PC-9 (cell line): Measurements from ENCODE around the gene JAG1. TPM values are rescaled to one million over a fixed set of nuclear protein-coding genes. Genes with fewer than 3 reads are reported as not detected.

Experiments
- BruUV-seq: library from RNA; stranded (reverse); fragments of 400-500 nt; replicated peaks from 2 replicates; lab custom pipeline; 2021; lab: Mats Ljungman, UMichigan
- CTCF ChIA-PET: fragments of 300-600 bp; sonication (Branson Sonifier 250); formaldehyde crosslinking; loops from one replicate; lab custom pipeline; 2022; ENCODE audit warnings: antibody characterized with exemption; lab: Charles Lee
- POLR2A ChIA-PET: fragments of 300-600 bp; sonication (Branson Sonifier 250); formaldehyde crosslinking; loops from one replicate; lab custom pipeline; 2022; ENCODE audit warnings: antibody characterized with exemption; ENCODE audit not compliant: unreplicated experiment; lab: Charles Lee
- DNase-seq, 2 experiments: peaks; one replicate each; pipeline versions ENCODE4 v3.0.0 to v3.0.0-alpha.2; 2015 to 2022; ENCODE audit warnings: mixed read lengths in 1 of 2
- H2AFZ ChIP-seq: fragments of 200-600 bp; sonication (generic); 2 replicates; pipeline ENCODE4 v1.8.1; 2017; ENCODE audit warnings: antibody characterized with exemption
- H3F3A ChIP-seq: fragments of 200-600 bp; sonication (generic); 2 replicates; pipeline ENCODE4 v1.8.1; 2017; ENCODE audit warnings: antibody characterized with exemption, mild to moderate bottlenecking, low read depth; ENCODE audit not compliant: insufficient read depth
- H3K27ac ChIP-seq: fragments of 200-600 bp; sonication (generic); 2 replicates; pipeline ENCODE4 v1.6.1; 2016; ENCODE audit warnings: mixed run types
- H3K27me3 ChIP-seq: fragments of 200-600 bp; sonication (generic); 2 replicates; pipeline ENCODE4 v1.6.1; 2016; ENCODE audit warnings: low read depth, mixed run types; ENCODE audit not compliant: insufficient read depth
- H3K36me3 ChIP-seq: fragments of 200-600 bp; sonication (generic); 2 replicates; pipeline ENCODE4 v1.6.1; 2016; ENCODE audit warnings: low read depth, mixed run types
- H3K4me1 ChIP-seq: fragments of 200-600 bp; sonication (generic); replicated peaks from 2 replicates; pipeline ENCODE4 v1.6.1; 2016; ENCODE audit warnings: mixed run types; ENCODE audit not compliant: insufficient read depth
- H3K4me2 ChIP-seq: fragments of 200-600 bp; sonication (generic); 2 replicates; pipeline ENCODE4 v1.6.1; 2017; ENCODE audit warnings: mixed run types
- H3K4me3 ChIP-seq: fragments of 200-600 bp; sonication (generic); 2 replicates; pipeline ENCODE4 v1.6.1; 2016; ENCODE audit warnings: mixed run types
- H3K79me2 ChIP-seq: fragments of 200-600 bp; sonication (generic); 2 replicates; pipeline ENCODE4 v1.6.1; 2017; ENCODE audit warnings: low read depth, mixed run types
- H3K9me2 ChIP-seq: fragments of 200-600 bp; sonication (generic); 2 replicates; pipeline ENCODE4 v1.8.1; 2017; ENCODE audit warnings: mild to moderate bottlenecking; ENCODE audit not compliant: insufficient read depth
- H3K9me3 ChIP-seq: fragments of 200-600 bp; sonication (generic); 2 replicates; pipeline ENCODE4 v1.8.1; 2016; ENCODE audit warnings: low read depth; ENCODE audit not compliant: insufficient read depth
- H4K20me1 ChIP-seq: fragments of 200-600 bp; sonication (generic); 2 replicates; pipeline ENCODE4 v1.8.1; 2017; ENCODE audit not compliant: insufficient read depth
- CTCF ChIP-seq: fragments of 200-600 bp; sonication (generic); conservative IDR thresholded peaks from 2 replicates; pipeline ENCODE4 v1.6.1; 2017; ENCODE audit warnings: mixed run types, antibody characterized with exemption, mild to moderate bottlenecking, moderate library complexity
- EZH2 ChIP-seq: fragments of 200-600 bp; sonication (generic); IDR thresholded peaks from 2 replicates; pipeline ENCODE4 v1.8.0; 2017; ENCODE audit warnings: antibody characterized with exemption, low read depth
- intact Hi-C: fragments of 100-400 bp; cut with micrococcal nuclease; formaldehyde crosslinking; loops from one replicate; pipeline ENCODE4 v1.10.0; 2022; ENCODE audit not compliant: unreplicated experiment
- total RNA-seq: library from RNA; stranded (reverse); gene quantifications from 2 replicates; pipeline ENCODE4 v1.2.3, GENCODE V29; 2021

JAG1 gene
- total RNA-seq, 1 experiment from 2014 or later: 42.9 TPM

- no peaks in the 10 kb centered on the region for H3K79me2 ChIP-seq
- H3K27me3 ChIP-seq: no peaks in the 10 kb centered on the region
- no peak for TF ChIP-seq EZH2
- no peak for TF ChIP-seq CTCF
- H3K27ac ChIP-seq: no peak overlapping the region
- no peak overlapping the region for H3K4me2 ChIP-seq
- H3F3A ChIP-seq: no peaks in the 10 kb centered on the region
- ChIA-PET CTCF (no interaction called here), POLR2A (no interaction called here)
- no peaks in the 10 kb centered on the region for H3K36me3 ChIP-seq
- no peaks in the 10 kb centered on the region for H3K9me3 ChIP-seq
- no peak overlapping the region for H3K4me3 ChIP-seq
- no TSS peak for BruUV-seq
- intact Hi-C loops: no loop called here
- DNase-seq: no peak
- no peaks in the 10 kb centered on the region for H4K20me1 ChIP-seq
- no peaks in the 10 kb centered on the region for H3K4me1 ChIP-seq
- no peaks in the 10 kb centered on the region for H3K9me2 ChIP-seq
- H2AFZ ChIP-seq: no peak overlapping the region
Measured at GRCh38 chr20:10686356-10687133, 12.7 kb upstream of the JAG1 start.

DNA sequence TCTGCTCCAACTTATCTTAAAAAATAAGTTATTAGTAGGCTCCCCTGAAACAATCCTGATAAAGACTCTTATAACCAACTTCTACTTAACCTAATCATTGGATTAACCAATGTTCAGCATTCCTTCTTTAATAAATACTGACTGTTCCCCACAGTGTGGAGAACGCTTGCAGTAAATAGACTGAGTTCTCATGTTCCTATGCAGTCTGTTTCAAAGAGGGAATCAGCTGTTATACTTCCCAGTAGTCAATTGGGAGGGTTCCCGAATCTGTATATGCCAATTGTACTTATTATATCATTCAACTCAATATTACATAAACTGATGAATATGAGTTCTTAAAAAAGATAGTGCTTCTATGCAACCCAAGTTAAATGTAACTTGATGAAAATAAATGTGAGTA is 9.7 kb upstream of the JAG1 start:
- Histone ChIP-seq H3K4me2 (no peak overlapping the region), H2AFZ (no peak overlapping the region), H3K27me3 (no peaks in the 10 kb centered on the region), H3K4me1 (no peaks in the 10 kb centered on the region), H3K9me3 (no peaks in the 10 kb centered on the region), H4K20me1 (no peaks in the 10 kb centered on the region), H3K27ac (no peak overlapping the region), H3K9me2 (no peaks in the 10 kb centered on the region), H3F3A (no peaks in the 10 kb centered on the region), H3K36me3 (no peaks in the 10 kb centered on the region), H3K79me2 (no peaks in the 10 kb centered on the region), H3K4me3 (no peak overlapping the region)
- ChIA-PET CTCF (no interaction called here), POLR2A (no interaction called here)
- TF ChIP-seq CTCF: no peak
- no peak for TF ChIP-seq EZH2
- DNase-seq: no peak
- intact Hi-C loops: no loop called here
- BruUV-seq: no TSS peak

DNA sequence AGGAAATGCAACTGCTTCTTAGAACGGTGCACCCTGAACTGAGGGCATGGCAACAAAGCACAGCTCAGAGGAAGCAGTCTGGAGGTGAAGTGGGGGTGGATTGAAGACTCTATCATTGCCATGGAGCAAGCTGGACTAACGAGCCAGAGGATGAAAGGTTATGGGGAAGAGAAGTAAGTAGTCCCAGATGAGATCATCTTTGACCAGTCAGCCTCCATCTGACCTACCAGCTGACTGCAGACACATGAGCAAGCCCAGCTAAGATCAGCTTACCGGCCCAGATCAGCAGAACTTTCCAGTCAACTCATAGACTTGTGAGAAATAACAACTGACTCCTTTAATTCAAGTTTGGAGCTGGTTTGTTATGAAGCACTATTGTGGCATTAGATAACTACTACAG is 9.1 kb upstream of the JAG1 start:
- DNase-seq: no peak
- no peak overlapping the region for H3K4me2 ChIP-seq
- intact Hi-C loops: no loop called here
- no peaks in the 10 kb centered on the region for H3K36me3 ChIP-seq
- ChIA-PET CTCF (no interaction called here), POLR2A (no interaction called here)
- H3F3A ChIP-seq: no peaks in the 10 kb centered on the region
- H3K4me3 ChIP-seq: no peak overlapping the region
- no TSS peak for BruUV-seq
- H3K4me1 ChIP-seq: no peaks in the 10 kb centered on the region
- no peak overlapping the region for H3K27ac ChIP-seq
- no peaks in the 10 kb centered on the region for H4K20me1 ChIP-seq
- H3K79me2 ChIP-seq: no peaks in the 10 kb centered on the region
- no peaks in the 10 kb centered on the region for H3K27me3 ChIP-seq
- H3K9me2 ChIP-seq: no peaks in the 10 kb centered on the region
- H3K9me3 ChIP-seq: no peaks in the 10 kb centered on the region
- TF ChIP-seq CTCF (no peak), EZH2 (no peak)
- no peak overlapping the region for H2AFZ ChIP-seq
